GM12878 (cell line): ENCODE results near the gene HMCN2. TPM values are rescaled to one million over a fixed set of nuclear protein-coding genes. Genes with fewer than 3 reads are reported as not detected.

Source experiments
- CUX1 ChIP-seq: IDR thresholded peaks from 2 replicates; pipeline ENCODE4 v1.6.1; 2012; ENCODE audit warnings: improper control_type of control experiment, low read depth, low read length; ENCODE audit not compliant: insufficient replicate concordance
- MXI1 ChIP-seq: fragments of 150-350 bp; IDR thresholded peaks from 2 replicates; pipeline ENCODE4 v1.6.1; 2011; ENCODE audit warnings: low read depth, mild to moderate bottlenecking, inconsistent platforms, low read length, improper control_type of control experiment
- NR2C2 ChIP-seq: IDR thresholded peaks from 2 replicates; pipeline ENCODE4 v1.6.1; 2011; ENCODE audit warnings: borderline replicate concordance, low read depth; ENCODE audit not compliant: control insufficient read depth, insufficient read length
- RAD51 ChIP-seq: fragments of 450-650 bp; IDR thresholded peaks from 2 replicates; pipeline ENCODE4 v1.6.1; 2016; ENCODE audit warnings: moderate library complexity, mild to moderate bottlenecking, inconsistent platforms
- RFX5 ChIP-seq: IDR thresholded peaks from 2 replicates; pipeline ENCODE4 v1.6.1; 2011; ENCODE audit warnings: low read depth, low read length, improper control_type of control experiment
- STAT3 ChIP-seq: IDR thresholded peaks from 2 replicates; pipeline ENCODE4 v1.6.1; 2011; ENCODE audit warnings: low read depth, low read length, improper control_type of control experiment
- ZNF217 ChIP-seq: fragments of 450-650 bp; IDR thresholded peaks from 2 replicates; pipeline ENCODE4 v1.6.1; 2017; ENCODE audit warnings: antibody characterized with exemption, mild to moderate bottlenecking
- ZNF274 ChIP-seq: IDR thresholded peaks from one replicate; pipeline ENCODE4 v1.8.0; 2011; ENCODE audit not compliant: insufficient read length, insufficient read depth
- polyA plus RNA-seq, 11 experiments: library from polyadenylated mRNA; depleted of rRNA in 4 of 11; unstranded in 6 of 11; stranded (reverse) in 5 of 11; fragments of >200 nt; fragmentation: Nextera tagmentation in 4 of 11; fragmentation: Illumina TruSeq in 1 of 11; extraction: Ambion mirVana in 4 of 11; extraction: Trizol in 1 of 11; gene quantifications; 1 replicate in 1 of 11; 2 replicates in 10 of 11; pipeline versions ENCODE4 v1.2.1 to v1.2.3, GENCODE V29; 2011 to 2016; ENCODE audit warnings: inconsistent platforms in 2 of 11, missing spikeins in 2 of 11, low read depth in 1 of 11
- total RNA-seq, 4 experiments: library from RNA; depleted of rRNA in 3 of 4; stranded (reverse); fragments of >200 nt in 3 of 4; fragmentation: Illumina TruSeq in 1 of 4; extraction: Trizol in 1 of 4; gene quantifications; 2 replicates each; pipeline versions ENCODE4 v1.2.1 to v1.2.3, GENCODE V29; 2013 to 2021
- TF ChIP-seq, protein P1 (sequence below): fragments of 450-650 bp; IDR thresholded peaks from 2 replicates; pipeline ENCODE4 v1.6.1; 2017; ENCODE audit warnings: mild to moderate bottlenecking, moderate library complexity

The HMCN2 gene
- total and polyA plus RNA-seq, 10 of the 15 experiments (the other 5 are each of a cell fraction or from before 2014, with no cell fraction given), result 0.04 TPM; not detected in 9

DNA sequence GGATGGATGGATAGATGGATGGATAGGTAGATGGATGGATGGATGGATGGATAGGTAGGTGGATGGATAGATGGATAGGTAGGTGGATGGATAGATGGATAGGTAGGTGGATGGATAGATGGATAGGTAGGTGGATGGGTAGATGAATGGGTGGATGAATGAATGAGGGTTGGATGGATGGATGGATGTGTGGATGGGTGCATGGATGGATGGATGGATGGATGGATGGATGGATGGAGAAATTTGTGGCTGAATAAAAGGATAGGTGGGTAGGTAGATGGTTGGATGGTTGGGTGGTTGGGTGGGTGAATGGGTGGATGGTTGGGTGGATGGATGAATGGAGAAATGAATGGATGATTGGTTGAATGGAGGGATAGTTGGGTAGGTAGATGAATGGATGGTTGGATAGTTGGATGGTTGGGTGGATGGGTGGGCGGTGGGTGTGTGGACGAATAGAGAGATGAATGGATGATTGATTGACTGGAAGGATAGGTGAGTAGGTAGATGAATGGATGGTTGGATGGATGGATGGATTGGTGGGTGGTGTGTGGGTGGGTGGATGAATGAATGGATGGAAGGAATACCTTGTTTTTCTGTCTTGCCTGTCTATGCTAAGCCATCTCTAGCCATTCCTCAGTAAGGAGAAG, 108.2 kb downstream of the HMCN2 start (continued):
- no peak for TF ChIP-seq ZNF217
- TF ChIP-seq CUX1, result no peak
- no peak for TF ChIP-seq ZNF274
- no peak for TF ChIP-seq MXI1
- TF ChIP-seq RFX5, result no peak
- TF ChIP-seq RAD51, result no peak
- TF ChIP-seq, protein P1, sequence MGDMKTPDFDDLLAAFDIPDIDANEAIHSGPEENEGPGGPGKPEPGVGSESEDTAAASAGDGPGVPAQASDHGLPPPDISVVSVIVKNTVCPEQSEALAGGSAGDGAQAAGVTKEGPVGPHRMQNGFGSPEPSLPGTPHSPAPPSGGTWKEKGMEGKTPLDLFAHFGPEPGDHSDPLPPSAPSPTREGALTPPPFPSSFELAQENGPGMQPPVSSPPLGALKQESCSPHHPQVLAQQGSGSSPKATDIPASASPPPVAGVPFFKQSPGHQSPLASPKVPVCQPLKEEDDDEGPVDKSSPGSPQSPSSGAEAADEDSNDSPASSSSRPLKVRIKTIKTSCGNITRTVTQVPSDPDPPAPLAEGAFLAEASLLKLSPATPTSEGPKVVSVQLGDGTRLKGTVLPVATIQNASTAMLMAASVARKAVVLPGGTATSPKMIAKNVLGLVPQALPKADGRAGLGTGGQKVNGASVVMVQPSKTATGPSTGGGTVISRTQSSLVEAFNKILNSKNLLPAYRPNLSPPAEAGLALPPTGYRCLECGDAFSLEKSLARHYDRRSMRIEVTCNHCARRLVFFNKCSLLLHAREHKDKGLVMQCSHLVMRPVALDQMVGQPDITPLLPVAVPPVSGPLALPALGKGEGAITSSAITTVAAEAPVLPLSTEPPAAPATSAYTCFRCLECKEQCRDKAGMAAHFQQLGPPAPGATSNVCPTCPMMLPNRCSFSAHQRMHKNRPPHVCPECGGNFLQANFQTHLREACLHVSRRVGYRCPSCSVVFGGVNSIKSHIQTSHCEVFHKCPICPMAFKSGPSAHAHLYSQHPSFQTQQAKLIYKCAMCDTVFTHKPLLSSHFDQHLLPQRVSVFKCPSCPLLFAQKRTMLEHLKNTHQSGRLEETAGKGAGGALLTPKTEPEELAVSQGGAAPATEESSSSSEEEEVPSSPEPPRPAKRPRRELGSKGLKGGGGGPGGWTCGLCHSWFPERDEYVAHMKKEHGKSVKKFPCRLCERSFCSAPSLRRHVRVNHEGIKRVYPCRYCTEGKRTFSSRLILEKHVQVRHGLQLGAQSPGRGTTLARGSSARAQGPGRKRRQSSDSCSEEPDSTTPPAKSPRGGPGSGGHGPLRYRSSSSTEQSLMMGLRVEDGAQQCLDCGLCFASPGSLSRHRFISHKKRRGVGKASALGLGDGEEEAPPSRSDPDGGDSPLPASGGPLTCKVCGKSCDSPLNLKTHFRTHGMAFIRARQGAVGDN, result no peak
- no peak for TF ChIP-seq STAT3
- no peak for TF ChIP-seq NR2C2
- TF ChIP-seq, all 136 proteins: peak for 0
